ENCODE results near the gene AANAT. TPM values are rescaled to one million over a fixed set of nuclear protein-coding genes. Genes with fewer than 3 reads are reported as not detected.

Gene AANAT
- total RNA-seq, 4 donors from 2014 or later: not detected

- TF ChIP-seq POLR2AphosphoS5 (IDR thresholded peaks at IDR 0.05) (no peak), EP300 (IDR thresholded peaks at IDR 0.05; ENCODE audit: low read depth) (no peak), POLR2A (IDR thresholded peaks at IDR 0.05) (no peak)
- TF ChIP-seq, protein P1, sequence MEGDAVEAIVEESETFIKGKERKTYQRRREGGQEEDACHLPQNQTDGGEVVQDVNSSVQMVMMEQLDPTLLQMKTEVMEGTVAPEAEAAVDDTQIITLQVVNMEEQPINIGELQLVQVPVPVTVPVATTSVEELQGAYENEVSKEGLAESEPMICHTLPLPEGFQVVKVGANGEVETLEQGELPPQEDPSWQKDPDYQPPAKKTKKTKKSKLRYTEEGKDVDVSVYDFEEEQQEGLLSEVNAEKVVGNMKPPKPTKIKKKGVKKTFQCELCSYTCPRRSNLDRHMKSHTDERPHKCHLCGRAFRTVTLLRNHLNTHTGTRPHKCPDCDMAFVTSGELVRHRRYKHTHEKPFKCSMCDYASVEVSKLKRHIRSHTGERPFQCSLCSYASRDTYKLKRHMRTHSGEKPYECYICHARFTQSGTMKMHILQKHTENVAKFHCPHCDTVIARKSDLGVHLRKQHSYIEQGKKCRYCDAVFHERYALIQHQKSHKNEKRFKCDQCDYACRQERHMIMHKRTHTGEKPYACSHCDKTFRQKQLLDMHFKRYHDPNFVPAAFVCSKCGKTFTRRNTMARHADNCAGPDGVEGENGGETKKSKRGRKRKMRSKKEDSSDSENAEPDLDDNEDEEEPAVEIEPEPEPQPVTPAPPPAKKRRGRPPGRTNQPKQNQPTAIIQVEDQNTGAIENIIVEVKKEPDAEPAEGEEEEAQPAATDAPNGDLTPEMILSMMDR (IDR thresholded peaks at IDR 0.05): no peak
- in situ Hi-C loops (cut with MboI; ENCODE audit: low pct_ligation_motif_present in 1 of 4, low pct_unique_long_range_greater_than_20kb in 1 of 4, low sequenced_read_pairs in 3 of 4): no loop called here
- H3K9me3 ChIP-seq: no peaks in the 10 kb centered on the region
- no peaks in the 10 kb centered on the region for H3K27me3 ChIP-seq
- H3K36me3 ChIP-seq: no peaks in the 10 kb centered on the region
- intact Hi-C loops (cut with DNase I; ENCODE audit: low total_unique reads): no loop called here
- H3K27ac ChIP-seq: no peak overlapping the region
- DNase-seq: no peak
- WGBS, 2 donors (ENCODE audit: low coverage in 1 of 2): 80 to 91% methylated on average over 6 to 9 of the region's 9 CpGs
- no peak overlapping the region for H3K4me3 ChIP-seq
- H3K4me1 ChIP-seq: peaks cover 0 to 2% (median 0%) of the 10 kb centered on the region in 4 donors
Observed at GRCh38 chr17:76438906-76439305, 28.5 kb upstream of the AANAT start.

DNA sequence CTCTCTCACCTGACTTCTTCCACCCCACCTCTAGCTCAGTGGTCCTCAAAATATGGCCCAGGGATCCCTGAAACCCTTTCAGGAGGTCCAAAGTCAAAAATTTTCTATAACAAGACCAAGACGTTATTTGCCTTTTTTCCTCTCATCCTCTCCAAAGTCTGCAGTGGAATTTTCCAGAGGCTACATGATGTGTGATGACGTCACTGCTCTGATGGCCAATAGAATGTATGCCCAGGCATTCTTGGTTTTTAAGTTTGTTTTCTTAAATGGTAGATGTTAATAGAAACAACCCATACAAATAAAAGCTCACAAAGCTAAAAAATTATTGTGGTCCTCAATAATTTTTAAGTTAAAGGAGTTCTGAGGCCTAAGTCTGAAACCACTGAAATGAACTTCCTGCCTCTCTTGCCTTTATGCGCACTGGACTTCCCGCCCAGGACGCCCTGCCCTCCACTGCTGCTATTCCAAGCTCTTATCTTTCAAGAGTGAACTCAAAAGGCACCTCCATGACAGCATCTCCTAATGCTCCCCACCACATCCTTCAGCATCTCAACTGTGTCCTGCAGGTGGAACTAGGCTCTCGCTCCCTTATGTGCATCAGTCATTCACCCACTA, 28.0 kb upstream of the AANAT start:
- no peaks in the 10 kb centered on the region for H3K36me3 ChIP-seq
- DNase-seq: no peak
- H3K4me3 ChIP-seq: no peak overlapping the region
- 87 to 90% methylated on average over 4 to 6 of the region's 6 CpGs for WGBS, 2 donors (ENCODE audit: low coverage in 1 of 2)
- TF ChIP-seq, protein P1 (IDR thresholded peaks at IDR 0.05): no peak
- TF ChIP-seq EP300 (IDR thresholded peaks at IDR 0.05; ENCODE audit: low read depth) (no peak), POLR2AphosphoS5 (IDR thresholded peaks at IDR 0.05) (no peak), POLR2A (IDR thresholded peaks at IDR 0.05) (no peak)
- no peaks in the 10 kb centered on the region for H3K9me3 ChIP-seq
- H3K27ac ChIP-seq: no peak overlapping the region
- peaks cover 0 to 2% (median 0%) of the 10 kb centered on the region in 4 donors for H3K4me1 ChIP-seq
- no peaks in the 10 kb centered on the region for H3K27me3 ChIP-seq
- in situ Hi-C loops (cut with MboI; ENCODE audit: low pct_ligation_motif_present in 1 of 4, low pct_unique_long_range_greater_than_20kb in 1 of 4, low sequenced_read_pairs in 3 of 4): no loop called here
- intact Hi-C loops (cut with DNase I; ENCODE audit: low total_unique reads): no loop called here

DNA sequence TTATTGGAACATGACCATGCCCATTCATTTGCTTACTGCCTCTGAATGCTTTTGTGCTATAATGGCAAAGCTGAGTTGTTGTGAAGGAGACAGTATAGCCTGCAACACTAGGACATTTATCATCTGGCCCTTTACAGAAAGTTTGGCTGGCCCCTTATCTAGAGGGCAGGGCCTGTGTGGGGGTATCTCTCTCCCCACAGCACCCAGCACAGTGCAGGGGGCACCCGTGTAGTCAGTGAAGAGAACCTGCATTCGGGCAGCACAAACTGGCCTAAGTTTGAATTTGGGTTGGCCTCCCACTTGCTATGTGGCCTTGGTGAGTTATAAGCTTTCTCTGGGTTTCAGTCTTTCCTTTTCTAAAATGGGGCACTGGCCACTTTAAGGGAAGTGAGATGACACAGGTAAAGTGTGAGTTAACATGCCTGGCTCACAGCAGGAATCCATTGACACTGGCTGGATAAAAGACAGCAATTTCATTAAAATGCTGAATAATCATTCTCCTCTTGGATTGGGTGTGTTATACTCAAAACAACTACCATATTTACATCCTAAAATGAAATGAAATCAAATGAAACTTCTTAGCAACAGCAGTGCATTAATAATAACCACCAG, 26.5 kb upstream of the AANAT start:
- H3K36me3 ChIP-seq: no peaks in the 10 kb centered on the region
- H3K27ac ChIP-seq: no peak overlapping the region
- no peak overlapping the region for H3K4me3 ChIP-seq
- TF ChIP-seq POLR2A (IDR thresholded peaks at IDR 0.05): no peak
- no peak for TF ChIP-seq EP300 (IDR thresholded peaks at IDR 0.05; ENCODE audit: low read depth)
- TF ChIP-seq POLR2AphosphoS5 (IDR thresholded peaks at IDR 0.05): no peak
- TF ChIP-seq, protein P1 (IDR thresholded peaks at IDR 0.05): no peak
- peaks cover 0 to 2% (median 0%) of the 10 kb centered on the region in 4 donors for H3K4me1 ChIP-seq
- intact Hi-C loops (cut with DNase I; ENCODE audit: low total_unique reads) (no loop called here), in situ Hi-C loops (cut with MboI; ENCODE audit: low pct_ligation_motif_present in 1 of 4, low pct_unique_long_range_greater_than_20kb in 1 of 4, low sequenced_read_pairs in 3 of 4) (no loop called here)
- no peaks in the 10 kb centered on the region for H3K27me3 ChIP-seq
- 85% methylated on average over 2 of the region's 2 CpGs; no CpG with 5 or more reads in 1 of the 2 donors for WGBS, 2 donors (ENCODE audit: low coverage in 1 of 2)
- DNase-seq: no peak
- no peaks in the 10 kb centered on the region for H3K9me3 ChIP-seq

GRCh38 chr17:76441686-76442340, 25.6 kb upstream of the AANAT start:
- intact Hi-C loops (cut with DNase I; ENCODE audit: low total_unique reads) (no loop called here), in situ Hi-C loops (cut with MboI; ENCODE audit: low pct_ligation_motif_present in 1 of 4, low pct_unique_long_range_greater_than_20kb in 1 of 4, low sequenced_read_pairs in 3 of 4) (no loop called here)
- TF ChIP-seq POLR2A (IDR thresholded peaks at IDR 0.05): no peak
- TF ChIP-seq, protein P1 (IDR thresholded peaks at IDR 0.05): no peak
- no peak for TF ChIP-seq EP300 (IDR thresholded peaks at IDR 0.05; ENCODE audit: low read depth)
- TF ChIP-seq POLR2AphosphoS5 (IDR thresholded peaks at IDR 0.05): no peak
- Histone ChIP-seq H3K36me3 (no peaks in the 10 kb centered on the region), H3K27ac (no peak overlapping the region), H3K27me3 (no peaks in the 10 kb centered on the region), H3K9me3 (no peaks in the 10 kb centered on the region), H3K4me1 (peaks cover 0 to 11% (median under 1%) of the 10 kb centered on the region in 4 donors), H3K4me3 (no peak overlapping the region)
- 88% methylated on average over 5 to 13 of the region's 13 CpGs for WGBS, 2 donors (ENCODE audit: low coverage in 1 of 2)
- no peak for DNase-seq

Data from transverse colon (tissue), 4 donors.